ENCODE measurements around the gene WT1.

WT1 gene

GRCh38 chr11:32437495-32438345 lies 2.4 kb upstream of the WT1 start:
- DNase-seq, result no peak

- no peak for DNase-seq
These were observed 1.6 kb upstream of the WT1 start for GRCh38 chr11:32436751-32437494.

DNA sequence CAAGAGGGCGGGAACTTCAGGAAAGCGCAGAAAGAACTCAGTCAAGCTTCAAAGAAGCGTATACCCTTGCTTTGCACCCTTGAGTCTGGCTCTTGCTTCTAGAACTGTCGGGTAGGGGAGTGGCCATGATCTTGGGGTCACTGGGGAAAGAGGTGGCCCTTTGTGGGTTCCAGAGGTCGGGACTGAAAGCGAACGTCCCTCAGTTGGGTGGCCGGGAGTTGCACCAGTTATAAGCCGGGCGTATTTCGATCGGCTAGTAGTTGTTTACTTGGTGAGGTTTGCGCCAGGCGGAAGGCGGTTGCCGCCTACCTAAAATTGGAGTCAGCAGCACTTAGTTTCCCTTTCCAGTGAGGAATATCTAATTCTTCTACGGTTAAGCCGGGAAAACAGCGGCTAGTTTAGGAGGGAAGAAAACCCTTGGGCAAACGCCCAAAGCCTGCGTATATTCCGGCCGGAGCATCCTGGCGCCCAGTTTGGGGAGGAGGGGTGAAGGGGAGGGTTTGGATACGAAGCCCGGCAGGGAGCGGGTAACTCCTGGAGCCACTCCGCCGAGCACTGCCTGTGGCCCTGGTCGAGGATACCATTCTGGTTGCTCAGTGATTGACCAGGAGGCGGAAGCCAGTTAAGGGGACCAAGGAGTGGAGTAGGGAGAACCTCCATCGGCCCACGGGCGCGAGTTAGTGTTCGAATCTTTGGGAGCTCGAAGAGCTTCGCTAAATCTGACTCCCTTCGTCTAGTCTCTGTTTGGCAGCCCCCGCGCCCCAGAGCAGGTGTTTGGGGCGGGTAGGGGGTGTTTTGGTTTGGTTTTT lies 807 bp upstream of the WT1 start:
- DNase-seq, result no peak

- no peak for DNase-seq
These were observed 223 bp downstream of the WT1 start for GRCh38 chr11:32435152-32435480.

DNA sequence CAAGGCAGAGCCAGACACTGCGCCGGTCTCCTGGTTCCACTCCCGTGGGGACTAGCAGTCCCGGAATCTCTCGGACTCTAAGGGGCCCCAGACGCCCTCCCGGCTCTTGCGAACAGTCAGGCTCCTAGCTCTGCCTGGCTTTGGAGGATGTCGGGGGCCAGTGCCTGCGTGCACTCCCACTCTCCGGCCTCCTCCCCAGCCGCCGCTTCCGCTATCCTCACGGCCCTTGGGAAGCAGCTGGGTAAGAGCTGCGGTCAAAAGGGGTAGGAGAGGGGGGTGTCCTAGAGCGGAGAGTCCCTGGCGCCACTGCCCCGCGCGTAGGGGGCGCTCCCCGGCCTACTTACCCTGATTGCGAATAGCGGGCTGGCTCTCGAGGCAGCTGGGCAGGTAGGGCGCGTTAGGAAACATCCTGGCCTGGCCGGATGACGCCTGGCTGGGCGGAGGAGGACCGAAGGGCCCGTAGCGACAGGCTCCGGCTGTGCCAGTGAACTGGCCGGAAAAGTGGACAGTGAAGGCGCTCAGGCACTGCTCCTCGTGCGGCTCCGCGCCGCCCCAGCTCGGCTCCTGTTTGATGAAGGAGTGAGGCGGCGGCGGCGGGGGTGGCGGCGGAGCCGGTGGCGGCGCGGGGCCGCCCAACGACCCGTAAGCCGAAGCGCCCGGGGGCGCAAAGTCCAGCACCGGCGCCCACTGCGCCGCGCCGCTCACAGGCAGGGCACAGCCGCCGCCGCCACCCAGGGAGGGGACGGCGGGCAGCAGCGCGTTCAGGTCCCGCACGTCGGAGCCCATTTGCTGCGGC lies 785 bp downstream of the WT1 start:
- DNase-seq, result peak; percentile 57

GRCh38 chr11:32433914-32434355 lies 1.4 kb downstream of the WT1 start:
- DNase-seq, result no peak

GRCh38 chr11:32433101-32433913 lies 2.0 kb downstream of the WT1 start:
- no peak for DNase-seq

DNA sequence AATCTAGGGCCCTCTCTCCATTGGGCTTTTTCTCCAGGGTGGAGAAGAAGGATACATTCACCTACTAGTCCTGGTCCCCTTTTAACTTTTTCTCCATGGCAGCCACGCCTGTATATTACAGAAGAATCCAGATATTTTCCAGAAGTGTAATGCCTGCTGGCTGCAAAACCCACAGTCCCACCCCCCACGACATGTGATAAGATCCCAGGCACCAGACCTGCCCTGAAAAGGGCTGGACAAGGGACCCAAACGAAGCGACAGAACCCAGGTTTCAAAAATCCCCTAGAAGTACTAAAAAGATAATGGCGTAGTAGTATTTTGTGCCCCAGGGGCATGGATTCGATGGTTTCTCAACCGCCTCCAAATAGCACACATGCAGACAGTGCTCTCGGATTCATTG lies 2.8 kb downstream of the WT1 start:
- DNase-seq, result no peak

DNA sequence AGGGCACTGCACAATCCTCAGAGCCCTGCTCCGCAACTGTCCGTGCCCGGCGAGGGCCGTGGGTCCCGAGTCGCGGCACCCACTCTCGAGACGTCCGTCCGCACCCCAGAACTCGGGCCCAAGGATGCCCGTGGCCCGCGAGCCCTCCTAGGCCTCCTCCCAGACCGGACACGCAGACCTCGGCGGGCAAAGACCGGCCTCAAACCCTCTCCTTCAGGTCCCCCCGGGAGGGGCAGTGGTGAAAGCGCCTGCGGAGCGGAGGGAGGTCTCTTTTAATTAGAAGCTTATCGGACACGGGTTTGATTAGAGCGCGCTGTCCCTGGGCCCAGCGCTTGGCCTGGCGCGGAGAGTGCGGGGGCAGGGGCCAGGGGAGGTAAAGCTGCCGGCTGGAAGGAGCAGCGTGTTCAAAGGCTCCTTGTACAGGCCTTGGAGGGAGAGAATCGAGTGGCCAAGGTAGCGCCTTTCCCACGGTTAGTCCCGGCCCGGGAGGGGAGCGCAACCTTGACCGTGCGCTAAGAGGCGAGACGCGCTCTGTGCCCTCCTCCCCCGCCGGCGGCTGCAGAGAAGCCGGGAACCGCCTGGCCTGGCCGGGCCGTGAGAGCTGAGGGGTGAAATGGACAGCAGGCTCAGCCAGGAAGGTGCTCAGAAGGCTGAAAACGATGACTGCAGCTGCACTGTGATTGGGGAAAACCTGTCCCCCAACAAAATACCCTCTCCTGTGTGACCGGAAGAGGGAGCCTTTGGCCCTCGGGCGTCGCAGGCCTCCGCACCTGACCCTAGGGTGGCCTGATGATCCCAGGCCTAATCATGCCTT lies 4.6 kb downstream of the WT1 start:
- no peak for DNase-seq

- DNase-seq, result no peak
These were observed 5.9 kb downstream of the WT1 start for GRCh38 chr11:32429477-32429876.

DNA sequence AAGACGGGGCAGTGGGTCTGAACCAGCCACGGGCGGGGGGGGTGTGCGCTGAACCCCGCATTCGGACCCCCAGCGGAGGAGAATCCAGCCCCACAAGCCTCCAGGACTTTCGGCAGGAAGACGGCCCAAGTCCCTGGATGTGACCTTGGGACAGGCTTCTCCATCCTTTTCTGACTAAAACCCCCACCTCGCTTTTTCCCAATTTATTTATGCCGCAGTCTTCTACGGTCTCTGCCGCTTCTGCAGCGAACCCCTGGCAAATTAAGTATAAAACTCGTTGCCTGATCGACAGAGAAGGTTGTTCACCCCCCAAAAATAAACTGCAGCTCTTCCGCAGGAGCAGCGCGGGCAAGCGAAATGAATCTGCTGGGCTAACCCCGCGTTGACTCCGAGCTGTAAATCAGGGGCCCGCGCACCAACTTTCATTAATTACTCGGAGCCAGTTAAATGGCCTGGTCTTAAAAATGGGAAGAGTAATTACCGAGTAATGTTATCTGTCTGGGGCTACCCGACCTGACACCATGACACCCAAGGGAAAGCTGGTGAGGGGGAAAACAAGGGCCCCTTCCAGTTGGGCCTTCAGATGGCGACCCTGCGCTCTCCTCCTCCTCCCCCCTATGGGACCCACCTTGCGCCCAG lies 6.6 kb downstream of the WT1 start:
- no peak for DNase-seq

DNA sequence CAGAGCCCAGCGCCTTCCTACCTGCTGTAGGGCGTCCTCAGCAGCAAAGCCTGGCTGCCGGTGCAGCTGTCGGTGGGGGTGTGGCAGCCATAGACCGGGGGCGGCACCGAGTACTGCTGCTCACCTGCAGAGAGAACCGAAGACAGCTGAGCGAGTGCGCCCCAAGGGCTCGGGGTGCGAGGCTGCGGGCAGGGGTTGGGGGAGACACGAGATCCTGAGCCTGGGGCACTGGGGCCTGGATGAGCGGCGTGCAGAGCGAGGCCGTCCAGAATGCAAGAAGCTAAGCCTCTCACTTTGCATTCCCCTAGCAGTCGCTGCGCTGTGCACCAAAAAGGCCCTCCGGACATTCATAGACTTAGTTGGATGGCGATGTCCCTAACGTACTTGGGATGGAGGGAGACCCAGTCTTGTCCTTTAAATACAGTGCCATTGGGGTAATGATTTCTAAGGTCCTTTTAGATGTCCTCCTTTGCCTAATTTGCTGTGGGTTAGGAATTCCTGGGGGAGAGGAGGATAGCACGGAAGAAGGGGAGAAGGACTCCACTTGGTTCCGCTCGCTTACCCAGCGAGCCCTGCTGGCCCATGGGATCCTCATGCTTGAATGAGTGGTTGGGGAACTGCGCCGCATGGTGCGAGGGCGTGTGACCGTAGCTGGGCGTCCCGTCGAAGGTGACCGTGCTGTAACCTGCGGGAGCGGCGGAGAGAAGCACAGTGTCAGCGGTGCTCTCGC lies 7.2 kb downstream of the WT1 start:
- DNase-seq, result no peak

GRCh38 chr11:32427616-32427934 lies 7.8 kb downstream of the WT1 start:
- DNase-seq, result no peak

- no peak for DNase-seq
These were observed 8.3 kb downstream of the WT1 start for GRCh38 chr11:32426819-32427615.

DNA sequence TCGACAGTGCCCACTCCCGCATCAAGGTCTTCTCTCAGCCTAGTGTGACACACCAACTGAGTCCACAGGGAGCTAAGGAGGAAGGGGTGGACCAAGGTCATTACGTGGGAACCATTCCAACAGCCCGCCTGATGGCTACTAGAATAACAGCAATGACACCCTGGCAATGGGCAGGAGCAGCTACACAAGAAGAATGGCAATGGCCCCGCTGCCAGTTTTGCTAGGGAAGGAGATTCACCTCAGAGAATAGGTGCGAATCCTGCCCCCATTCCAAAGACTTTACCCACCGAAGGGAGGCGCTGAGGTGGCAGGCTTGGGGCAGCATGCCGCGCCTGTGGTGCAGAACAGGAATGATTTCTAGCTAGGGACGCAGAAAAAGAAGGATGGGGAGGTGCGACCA lies 9.1 kb downstream of the WT1 start:
- DNase-seq, result no peak

GRCh38 chr11:32425761-32426160 lies 9.6 kb downstream of the WT1 start:
- DNase-seq, result no peak

GRCh38 chr11:32422545-32422944 lies 12.8 kb downstream of the WT1 start:
- no peak for DNase-seq

DNA sequence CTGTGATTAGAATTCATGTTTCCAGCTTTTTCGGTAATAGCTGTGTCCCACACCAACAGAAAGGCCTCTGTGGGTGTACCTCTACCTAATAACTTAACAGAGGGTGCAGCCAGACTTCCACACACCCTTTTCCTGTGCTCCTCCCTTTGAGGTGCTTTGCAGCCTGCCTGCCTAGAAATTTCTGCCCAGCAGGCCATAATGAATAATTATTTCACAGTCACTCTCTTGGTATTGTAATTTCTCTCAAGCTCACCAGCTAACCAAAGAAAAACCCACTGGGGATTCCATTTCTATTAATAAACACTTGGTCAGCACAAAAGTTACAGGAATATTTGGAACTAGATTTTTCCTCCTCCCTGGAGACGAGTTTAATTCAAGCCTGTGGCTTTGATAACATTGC lies 13.3 kb downstream of the WT1 start:
- no peak for DNase-seq
